GM19193 (cell line): ENCODE data around the gene HBE1.

Source experiments
- POLR2A ChIP-seq: IDR thresholded peaks from 4 replicates; pipeline ENCODE4 v1.6.1; 2011; ENCODE audit not compliant: insufficient read depth, insufficient read length; ENCODE audit errors: extremely low read depth

Gene HBE1

GRCh38 chr11:5246772-5247471 is 22.8 kb downstream of the HBE1 start:
- no peak for TF ChIP-seq POLR2A

- no peak for TF ChIP-seq POLR2A
Measured at GRCh38 chr11:5245155-5245554, 24.6 kb downstream of the HBE1 start.

GRCh38 chr11:5243816-5244180 is 25.9 kb downstream of the HBE1 start:
- no peak for TF ChIP-seq POLR2A

GRCh38 chr11:5242933-5243815 is 26.6 kb downstream of the HBE1 start:
- no peak for TF ChIP-seq POLR2A

GRCh38 chr11:5242208-5242607 is 27.5 kb downstream of the HBE1 start:
- TF ChIP-seq POLR2A, result no peak

- TF ChIP-seq POLR2A, result no peak
Measured at GRCh38 chr11:5241458-5241857, 28.3 kb downstream of the HBE1 start.

GRCh38 chr11:5240458-5240857 is 29.3 kb downstream of the HBE1 start:
- no peak for TF ChIP-seq POLR2A

- TF ChIP-seq POLR2A, result no peak
Measured at GRCh38 chr11:5240056-5240455, 29.7 kb downstream of the HBE1 start.

GRCh38 chr11:5239046-5239445 is 30.7 kb downstream of the HBE1 start:
- TF ChIP-seq POLR2A, result no peak

- TF ChIP-seq POLR2A, result no peak
Measured at GRCh38 chr11:5238486-5238885, 31.3 kb downstream of the HBE1 start.

- no peak for TF ChIP-seq POLR2A
Measured at GRCh38 chr11:5237420-5237819, 32.3 kb downstream of the HBE1 start.

- TF ChIP-seq POLR2A, result no peak
Measured at GRCh38 chr11:5235364-5236095, 34.2 kb downstream of the HBE1 start.

GRCh38 chr11:5234381-5234834 is 35.3 kb downstream of the HBE1 start, which contains the start of gene HBD:
TSS of gene HBD (minus strand) at chr11:5234483. CDS start at chr11:5234433, 50 bp downstream.
- TF ChIP-seq POLR2A, result no peak

GRCh38 chr11:5233307-5233706 is 36.4 kb downstream of the HBE1 start:
- no peak for TF ChIP-seq POLR2A

GRCh38 chr11:5232821-5233220 is 36.9 kb downstream of the HBE1 start:
- TF ChIP-seq POLR2A, result no peak
